ENCODE results near the gene TTC28.

The TTC28 gene

GRCh38 chr22:28123989-28124766, 555.5 kb downstream of the TTC28 start:
- no peak overlapping the region for H3K4me3 ChIP-seq (ENCODE audit: low read depth, low read length)
- TF ChIP-seq CTCF (IDR thresholded peaks at IDR 0.05; ENCODE audit: borderline replicate concordance, insufficient read depth, low read depth, low read length), result no peak

- no peak overlapping the region for H3K4me3 ChIP-seq (ENCODE audit: low read depth, low read length)
- TF ChIP-seq CTCF (IDR thresholded peaks at IDR 0.05; ENCODE audit: borderline replicate concordance, insufficient read depth, low read depth, low read length), result no peak
Measured at GRCh38 chr22:28120691-28121592, 558.7 kb downstream of the TTC28 start.

- no peak overlapping the region for H3K4me3 ChIP-seq (ENCODE audit: low read depth, low read length)
- TF ChIP-seq CTCF (IDR thresholded peaks at IDR 0.05; ENCODE audit: borderline replicate concordance, insufficient read depth, low read depth, low read length), result no peak
Measured at GRCh38 chr22:28118957-28119631, 560.5 kb downstream of the TTC28 start.

- TF ChIP-seq CTCF (IDR thresholded peaks at IDR 0.05; ENCODE audit: borderline replicate concordance, insufficient read depth, low read depth, low read length), result no peak
- H3K4me3 ChIP-seq (ENCODE audit: low read depth, low read length), result no peak overlapping the region
Measured at GRCh38 chr22:28116219-28116673, 563.4 kb downstream of the TTC28 start.

GRCh38 chr22:28115426-28115825, 564.2 kb downstream of the TTC28 start:
- no peak for TF ChIP-seq CTCF (IDR thresholded peaks at IDR 0.05; ENCODE audit: borderline replicate concordance, insufficient read depth, low read depth, low read length)

GRCh38 chr22:28112548-28113043, 567.0 kb downstream of the TTC28 start:
- peak; percentile 37; the same call in 1 of the 2 replicates for TF ChIP-seq CTCF (IDR thresholded peaks at IDR 0.05; ENCODE audit: borderline replicate concordance, insufficient read depth, low read depth, low read length)
- H3K4me3 ChIP-seq (ENCODE audit: low read depth, low read length), result no peak overlapping the region

More at GRCh38 chr22:28115426-28115825, 564.2 kb downstream of the TTC28 start:
- no peak overlapping the region for H3K4me3 ChIP-seq (ENCODE audit: low read depth, low read length)

All from GM12875 (cell line).